Adrenal gland (tissue), 5 donors: ENCODE results near the gene PALMD.

Experiments
- POLR2A ChIP-seq, 2 donors: fragments of 450-650 bp; IDR thresholded peaks; one replicate each; pipeline ENCODE4 v1.6.1; 2017; ENCODE audit warnings: antibody characterized with exemption in 2 of 2, mild to moderate bottlenecking in 2 of 2, moderate library complexity in 1 of 2
- TF ChIP-seq, protein P1 (sequence below), 6 experiments: fragments of 450-650 bp in 4 of 6; fragments of 200-600 bp in 2 of 6; sonication (generic) in 1 of 6; IDR thresholded peaks; 1 replicate in 5 of 6; 2 replicates in 1 of 6; pipeline versions ENCODE4 v1.5.1 to v1.8.0; 2016 to 2021; ENCODE audit warnings: antibody characterized with exemption in 6 of 6, mild to moderate bottlenecking in 2 of 6, moderate library complexity in 1 of 6
- donor health status: DM: no; HTN: no; CAD: no.

DNA sequence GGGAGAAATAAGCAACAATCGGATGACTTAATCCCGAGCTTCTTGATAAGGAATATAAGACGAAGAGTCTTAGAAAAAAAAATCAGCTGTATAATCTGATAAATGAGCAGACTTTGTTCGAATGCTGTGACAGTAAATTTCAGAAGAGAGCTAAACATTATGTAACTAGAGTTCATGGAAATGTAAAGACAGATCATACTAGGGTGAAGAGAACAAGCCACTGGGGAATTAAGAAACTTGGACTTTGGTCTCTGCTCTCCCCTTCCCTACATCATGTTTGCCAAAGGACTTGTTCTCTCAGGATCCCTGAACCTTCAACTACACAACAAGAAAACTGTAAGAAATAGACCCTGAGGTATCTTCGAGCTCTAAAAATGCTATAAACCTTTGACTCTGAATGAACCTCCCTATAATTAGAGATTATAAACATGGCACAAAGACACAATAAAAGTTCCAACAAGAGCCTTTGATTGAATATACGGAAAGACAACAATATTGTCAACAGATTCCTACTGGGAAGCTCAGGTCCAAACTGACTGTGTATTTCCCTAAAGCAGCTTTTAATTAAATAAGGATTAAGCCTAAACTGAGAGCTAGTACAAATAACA is 93.0 kb downstream of the PALMD start:
- TF ChIP-seq, protein P1, sequence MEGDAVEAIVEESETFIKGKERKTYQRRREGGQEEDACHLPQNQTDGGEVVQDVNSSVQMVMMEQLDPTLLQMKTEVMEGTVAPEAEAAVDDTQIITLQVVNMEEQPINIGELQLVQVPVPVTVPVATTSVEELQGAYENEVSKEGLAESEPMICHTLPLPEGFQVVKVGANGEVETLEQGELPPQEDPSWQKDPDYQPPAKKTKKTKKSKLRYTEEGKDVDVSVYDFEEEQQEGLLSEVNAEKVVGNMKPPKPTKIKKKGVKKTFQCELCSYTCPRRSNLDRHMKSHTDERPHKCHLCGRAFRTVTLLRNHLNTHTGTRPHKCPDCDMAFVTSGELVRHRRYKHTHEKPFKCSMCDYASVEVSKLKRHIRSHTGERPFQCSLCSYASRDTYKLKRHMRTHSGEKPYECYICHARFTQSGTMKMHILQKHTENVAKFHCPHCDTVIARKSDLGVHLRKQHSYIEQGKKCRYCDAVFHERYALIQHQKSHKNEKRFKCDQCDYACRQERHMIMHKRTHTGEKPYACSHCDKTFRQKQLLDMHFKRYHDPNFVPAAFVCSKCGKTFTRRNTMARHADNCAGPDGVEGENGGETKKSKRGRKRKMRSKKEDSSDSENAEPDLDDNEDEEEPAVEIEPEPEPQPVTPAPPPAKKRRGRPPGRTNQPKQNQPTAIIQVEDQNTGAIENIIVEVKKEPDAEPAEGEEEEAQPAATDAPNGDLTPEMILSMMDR (IDR thresholded peaks at IDR 0.05) = no peak
- TF ChIP-seq POLR2A (IDR thresholded peaks at IDR 0.05) = no peak
